Ishikawa (cell line): ENCODE measurements around the gene MAP3K4.

Experiments used
- EGR1 ChIP-seq: IDR thresholded peaks from 2 replicates; pipeline ENCODE4 v1.6.1; 2012
- RAD21 ChIP-seq: IDR thresholded peaks from 2 replicates; pipeline ENCODE4 v1.6.1; 2012; ENCODE audit warnings: low read depth

- no peak for TF ChIP-seq EGR1
- no peak for TF ChIP-seq RAD21
Observed at GRCh38 chr6:161073930-161074329, 82.4 kb downstream of the MAP3K4 start.
